Stimulated activated CD8-positive, alpha-beta memory T cell treated with anti-CD3 and anti-CD28 coated beads, Interleukin-4, amount 100 ng/mL, for 48 hours (primary cell): Measurements from ENCODE around the gene ATRNL1.

Experiments used
- DNase-seq: peaks from one replicate; pipeline ENCODE4 v3.0.0-alpha.2; 2020

ATRNL1 gene

GRCh38 chr10:115915429-115915828 is 822.3 kb downstream of the ATRNL1 start:
- no peak for DNase-seq

GRCh38 chr10:115918812-115919211 is 825.6 kb downstream of the ATRNL1 start:
- no peak for DNase-seq

GRCh38 chr10:115921795-115922194 is 828.6 kb downstream of the ATRNL1 start:
- no peak for DNase-seq

- no peak for DNase-seq
These were observed 838.1 kb downstream of the ATRNL1 start for GRCh38 chr10:115931309-115931708.

GRCh38 chr10:115932099-115932498 is 838.9 kb downstream of the ATRNL1 start:
- DNase-seq, result no peak

GRCh38 chr10:115933098-115933497 is 839.9 kb downstream of the ATRNL1 start:
- no peak for DNase-seq

GRCh38 chr10:115935731-115936130 is 842.6 kb downstream of the ATRNL1 start:
- no peak for DNase-seq

- no peak for DNase-seq
These were observed 844.0 kb downstream of the ATRNL1 start for GRCh38 chr10:115936926-115937767.

- DNase-seq, result no peak
These were observed 844.5 kb downstream of the ATRNL1 start for GRCh38 chr10:115937768-115938056.

GRCh38 chr10:115939101-115939854 is 846.1 kb downstream of the ATRNL1 start:
- DNase-seq, result no peak

GRCh38 chr10:115941361-115941771 is 848.2 kb downstream of the ATRNL1 start:
- no peak for DNase-seq

GRCh38 chr10:115942101-115942500 is 848.9 kb downstream of the ATRNL1 start:
- no peak for DNase-seq

GRCh38 chr10:115944538-115944937 is 851.4 kb downstream of the ATRNL1 start:
- no peak for DNase-seq

- no peak for DNase-seq
These were observed 852.7 kb downstream of the ATRNL1 start for GRCh38 chr10:115945701-115946445.

GRCh38 chr10:115947104-115947503 is 853.9 kb downstream of the ATRNL1 start:
- DNase-seq, result no peak

- no peak for DNase-seq
These were observed 855.3 kb downstream of the ATRNL1 start for GRCh38 chr10:115948465-115948864.

- no peak for DNase-seq
These were observed 856.2 kb downstream of the ATRNL1 start for GRCh38 chr10:115949282-115949844.

GRCh38 chr10:115950320-115950719 is 857.2 kb downstream of the ATRNL1 start:
- DNase-seq, result no peak

- DNase-seq, result no peak
These were observed 858.1 kb downstream of the ATRNL1 start for GRCh38 chr10:115951242-115951641.

GRCh38 chr10:115953281-115953680 is 860.1 kb downstream of the ATRNL1 start:
- no peak for DNase-seq

- no peak for DNase-seq
These were observed 860.8 kb downstream of the ATRNL1 start for GRCh38 chr10:115953968-115954367.

GRCh38 chr10:115956225-115957011 is 863.3 kb downstream of the ATRNL1 start:
- no peak for DNase-seq
